GM23338 (cell line): ENCODE results near the gene SYNRG. TPM values are rescaled to one million over a fixed set of nuclear protein-coding genes. Genes with fewer than 3 reads are reported as not detected.

Experiments used
- ATAC-seq: fragments of 200-7000 bp; cut with Tn5 transposase; 3 replicates; pipeline ENCODE4 v1.9.1; 2020
- DNase-seq: peaks from one replicate; pipeline ENCODE4 v3.0.0-alpha.2; 2015; ENCODE audit warnings: low spot score
- H2AFZ ChIP-seq: fragments of 200-600 bp; sonication (generic); 2 replicates; pipeline ENCODE4 v1.8.0; 2016; ENCODE audit warnings: antibody characterized with exemption, mild to moderate bottlenecking, moderate library complexity
- H3F3A ChIP-seq: fragments of 200-600 bp; sonication (generic); replicated peaks from 2 replicates; pipeline ENCODE4 v1.8.0; 2017; ENCODE audit warnings: antibody characterized with exemption, mixed run types, low read depth
- H3K27ac ChIP-seq: fragments of 200-600 bp; sonication (generic); 2 replicates; pipeline ENCODE4 v1.6.1; 2016; ENCODE audit warnings: low read depth
- H3K27me3 ChIP-seq: fragments of 200-600 bp; sonication (generic); 2 replicates; pipeline ENCODE4 v1.8.0; 2016; ENCODE audit warnings: mild to moderate bottlenecking, mixed run types, moderate library complexity; ENCODE audit not compliant: insufficient read depth
- H3K36me3 ChIP-seq: fragments of 200-600 bp; sonication (generic); 2 replicates; pipeline ENCODE4 v1.8.0; 2016; ENCODE audit warnings: mild to moderate bottlenecking; ENCODE audit not compliant: insufficient read depth
- H3K4me1 ChIP-seq: fragments of 200-600 bp; sonication (generic); 2 replicates; pipeline ENCODE4 v1.8.0; 2016; ENCODE audit warnings: mild to moderate bottlenecking, moderate library complexity; ENCODE audit not compliant: insufficient read depth
- H3K4me2 ChIP-seq: fragments of 200-600 bp; sonication (generic); 2 replicates; pipeline ENCODE4 v1.7.1; 2017; ENCODE audit warnings: mixed run types
- H3K4me3 ChIP-seq: fragments of 200-600 bp; sonication (generic); 2 replicates; pipeline ENCODE4 v1.6.1; 2016; ENCODE audit warnings: mixed run types
- H3K79me2 ChIP-seq: fragments of 200-600 bp; sonication (generic); replicated peaks from 2 replicates; pipeline ENCODE4 v1.8.0; 2017; ENCODE audit warnings: mild to moderate bottlenecking; ENCODE audit not compliant: insufficient read depth
- H3K9me2 ChIP-seq: fragments of 200-600 bp; sonication (generic); 2 replicates; pipeline ENCODE4 v1.8.0; 2017; ENCODE audit not compliant: insufficient read depth
- H4K20me1 ChIP-seq: fragments of 200-600 bp; sonication (generic); replicated peaks from 2 replicates; pipeline ENCODE4 v1.8.0; 2017; ENCODE audit warnings: mild to moderate bottlenecking; ENCODE audit not compliant: insufficient read depth
- H3K27ac Mint-ChIP-seq: 2 replicates; pipeline ENCODE4 v1.8.0; 2020; ENCODE audit warnings: inconsistent platforms, mild to moderate bottlenecking, moderate library complexity, mixed read lengths
- H3K27me3 Mint-ChIP-seq: 3 replicates; pipeline ENCODE4 v1.8.0; 2022; ENCODE audit warnings: low read depth, mild to moderate bottlenecking, moderate library complexity, mixed read lengths, inconsistent platforms; ENCODE audit not compliant: insufficient read depth, poor library complexity
- H3K36me3 Mint-ChIP-seq: 3 replicates; pipeline ENCODE4 v1.8.0; 2021; ENCODE audit warnings: low read depth, mild to moderate bottlenecking, inconsistent platforms, moderate library complexity, mixed read lengths
- H3K4me1 Mint-ChIP-seq: 3 replicates; pipeline ENCODE4 v1.8.0; 2020; ENCODE audit warnings: mild to moderate bottlenecking, inconsistent platforms, mixed read lengths
- H3K4me3 Mint-ChIP-seq: 3 replicates; pipeline ENCODE4 v1.8.0; 2021; ENCODE audit warnings: moderate library complexity, mild to moderate bottlenecking, inconsistent platforms, mixed read lengths
- H3K9me3 Mint-ChIP-seq: 3 replicates; pipeline ENCODE4 v1.8.0; 2020; ENCODE audit warnings: moderate library complexity, mild to moderate bottlenecking, inconsistent platforms, mixed read lengths
- CREB1 ChIP-seq: fragments of 250-450 bp; sonication (Bioruptor Pico); IDR thresholded peaks from 2 replicates; pipeline ENCODE4 v1.5.0; 2020; ENCODE audit warnings: low read depth, mild to moderate bottlenecking, moderate library complexity
- EZH2phosphoT487 ChIP-seq: fragments of 200-600 bp; sonication (generic); IDR thresholded peaks from one replicate; pipeline ENCODE4 v1.8.1; 2018; ENCODE audit warnings: antibody characterized with exemption; ENCODE audit not compliant: unreplicated experiment
- JUNB ChIP-seq: IDR thresholded peaks from one replicate; pipeline ENCODE4 v1.6.1; 2016; ENCODE audit warnings: antibody characterized with exemption; ENCODE audit not compliant: unreplicated experiment
- NANOG ChIP-seq: IDR thresholded peaks from 2 replicates; pipeline ENCODE4 v1.6.1; 2016; ENCODE audit warnings: antibody characterized with exemption, borderline replicate concordance
- POLR2AphosphoS5 ChIP-seq: IDR thresholded peaks from 2 replicates; pipeline ENCODE4 v1.6.1; 2016; ENCODE audit warnings: antibody characterized with exemption, low read depth
- STAT1 ChIP-seq: IDR thresholded peaks from one replicate; pipeline ENCODE4 v1.6.1; 2016; ENCODE audit warnings: antibody characterized with exemption; ENCODE audit not compliant: unreplicated experiment
- ZNF114 ChIP-seq: fragments of 250-450 bp; sonication (Bioruptor Pico); IDR thresholded peaks from 2 replicates; pipeline ENCODE4 v1.5.0; 2020; ENCODE audit warnings: mild to moderate bottlenecking, moderate library complexity
- ZNF331 ChIP-seq: fragments of 250-450 bp; sonication (Bioruptor Pico); IDR thresholded peaks from 2 replicates; pipeline ENCODE4 v1.5.0; 2020; ENCODE audit warnings: low read depth, mild to moderate bottlenecking, moderate library complexity
- ZNF462 ChIP-seq: fragments of 250-450 bp; sonication (Bioruptor Pico); IDR thresholded peaks from 2 replicates; pipeline ENCODE4 v1.5.0; 2020; ENCODE audit warnings: mild to moderate bottlenecking, moderate library complexity
- polyA plus RNA-seq: library from polyadenylated mRNA; unstranded; fragments of >200 nt; fragmentation: Nextera tagmentation; extraction: Ambion mirVana; gene quantifications from 2 replicates; pipeline ENCODE4 v1.2.1, GENCODE V29; 2016
- total RNA-seq: library from RNA; depleted of rRNA; stranded (reverse); fragments of >200 nt; shearing (Covaris generic); gene quantifications from 2 replicates; pipeline ENCODE4 v1.2.3, GENCODE V29; 2014
- TF ChIP-seq, protein P1 (sequence below): IDR thresholded peaks from one replicate; pipeline ENCODE4 v1.6.1; 2018; ENCODE audit warnings: antibody characterized with exemption; ENCODE audit not compliant: unreplicated experiment
- TF ChIP-seq, protein P2 (sequence below), 2 experiments: fragments of 200-600 bp in 1 of 2; sonication (generic) in 1 of 2; conservative IDR thresholded peaks; 2 replicates each; pipeline versions ENCODE4 v1.5.1 to v1.6.1; 2016 to 2017; ENCODE audit warnings: antibody characterized with exemption in 2 of 2, low read depth in 2 of 2, mild to moderate bottlenecking in 2 of 2, moderate library complexity in 1 of 2

Gene SYNRG
- total and polyA plus RNA-seq, 2 experiments from 2014 or later, result 18.6 to 22.6 TPM

DNA sequence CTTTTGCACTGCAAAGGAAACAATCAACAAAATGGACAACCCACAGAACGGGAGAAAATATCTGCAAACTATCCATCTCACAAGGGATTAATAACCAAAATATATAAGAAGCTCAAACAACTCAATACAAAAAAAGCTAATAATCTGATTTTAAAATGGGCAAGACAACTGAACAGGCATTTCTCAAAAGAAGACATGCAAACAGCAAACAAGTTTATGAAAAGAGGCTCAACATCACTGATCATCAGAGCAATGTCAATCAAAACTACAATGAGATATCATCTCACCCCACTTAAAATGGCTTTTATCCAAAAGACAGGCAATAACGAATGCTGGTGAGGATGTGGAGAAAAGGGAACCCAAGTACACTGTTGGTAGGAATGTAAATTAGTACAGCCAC is 34.8 kb downstream of the SYNRG start (continued):
- TF ChIP-seq ZNF331, result no peak
- no peak for TF ChIP-seq NANOG
- TF ChIP-seq STAT1, result no peak
- no peak for TF ChIP-seq JUNB
- TF ChIP-seq, protein P1, sequence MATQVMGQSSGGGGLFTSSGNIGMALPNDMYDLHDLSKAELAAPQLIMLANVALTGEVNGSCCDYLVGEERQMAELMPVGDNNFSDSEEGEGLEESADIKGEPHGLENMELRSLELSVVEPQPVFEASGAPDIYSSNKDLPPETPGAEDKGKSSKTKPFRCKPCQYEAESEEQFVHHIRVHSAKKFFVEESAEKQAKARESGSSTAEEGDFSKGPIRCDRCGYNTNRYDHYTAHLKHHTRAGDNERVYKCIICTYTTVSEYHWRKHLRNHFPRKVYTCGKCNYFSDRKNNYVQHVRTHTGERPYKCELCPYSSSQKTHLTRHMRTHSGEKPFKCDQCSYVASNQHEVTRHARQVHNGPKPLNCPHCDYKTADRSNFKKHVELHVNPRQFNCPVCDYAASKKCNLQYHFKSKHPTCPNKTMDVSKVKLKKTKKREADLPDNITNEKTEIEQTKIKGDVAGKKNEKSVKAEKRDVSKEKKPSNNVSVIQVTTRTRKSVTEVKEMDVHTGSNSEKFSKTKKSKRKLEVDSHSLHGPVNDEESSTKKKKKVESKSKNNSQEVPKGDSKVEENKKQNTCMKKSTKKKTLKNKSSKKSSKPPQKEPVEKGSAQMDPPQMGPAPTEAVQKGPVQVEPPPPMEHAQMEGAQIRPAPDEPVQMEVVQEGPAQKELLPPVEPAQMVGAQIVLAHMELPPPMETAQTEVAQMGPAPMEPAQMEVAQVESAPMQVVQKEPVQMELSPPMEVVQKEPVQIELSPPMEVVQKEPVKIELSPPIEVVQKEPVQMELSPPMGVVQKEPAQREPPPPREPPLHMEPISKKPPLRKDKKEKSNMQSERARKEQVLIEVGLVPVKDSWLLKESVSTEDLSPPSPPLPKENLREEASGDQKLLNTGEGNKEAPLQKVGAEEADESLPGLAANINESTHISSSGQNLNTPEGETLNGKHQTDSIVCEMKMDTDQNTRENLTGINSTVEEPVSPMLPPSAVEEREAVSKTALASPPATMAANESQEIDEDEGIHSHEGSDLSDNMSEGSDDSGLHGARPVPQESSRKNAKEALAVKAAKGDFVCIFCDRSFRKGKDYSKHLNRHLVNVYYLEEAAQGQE, result no peak
- TF ChIP-seq, protein P2, sequence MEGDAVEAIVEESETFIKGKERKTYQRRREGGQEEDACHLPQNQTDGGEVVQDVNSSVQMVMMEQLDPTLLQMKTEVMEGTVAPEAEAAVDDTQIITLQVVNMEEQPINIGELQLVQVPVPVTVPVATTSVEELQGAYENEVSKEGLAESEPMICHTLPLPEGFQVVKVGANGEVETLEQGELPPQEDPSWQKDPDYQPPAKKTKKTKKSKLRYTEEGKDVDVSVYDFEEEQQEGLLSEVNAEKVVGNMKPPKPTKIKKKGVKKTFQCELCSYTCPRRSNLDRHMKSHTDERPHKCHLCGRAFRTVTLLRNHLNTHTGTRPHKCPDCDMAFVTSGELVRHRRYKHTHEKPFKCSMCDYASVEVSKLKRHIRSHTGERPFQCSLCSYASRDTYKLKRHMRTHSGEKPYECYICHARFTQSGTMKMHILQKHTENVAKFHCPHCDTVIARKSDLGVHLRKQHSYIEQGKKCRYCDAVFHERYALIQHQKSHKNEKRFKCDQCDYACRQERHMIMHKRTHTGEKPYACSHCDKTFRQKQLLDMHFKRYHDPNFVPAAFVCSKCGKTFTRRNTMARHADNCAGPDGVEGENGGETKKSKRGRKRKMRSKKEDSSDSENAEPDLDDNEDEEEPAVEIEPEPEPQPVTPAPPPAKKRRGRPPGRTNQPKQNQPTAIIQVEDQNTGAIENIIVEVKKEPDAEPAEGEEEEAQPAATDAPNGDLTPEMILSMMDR (conservative IDR thresholded peaks at IDR 0.05; ENCODE audit: low read depth in 2 of 2), result no peak
- no peak for TF ChIP-seq ZNF114
- no peak for TF ChIP-seq EZH2phosphoT487

GRCh38 chr17:37571674-37572073 is 37.5 kb downstream of the SYNRG start:
- DNase-seq (no peak), ATAC-seq (no peak)
- H4K20me1 ChIP-seq, result no peaks in the 10 kb centered on the region
- Mint-ChIP-seq H3K36me3 (peaks cover 50% of the 10 kb centered on the region), H3K9me3 (no peaks in the 10 kb centered on the region), H3K27me3 (peaks cover 1% of the 10 kb centered on the region), H3K27ac (no peak overlapping the region), H3K4me1 (no peaks in the 10 kb centered on the region), H3K4me3 (no peak overlapping the region)
- H3K9me2 ChIP-seq, result no peaks in the 10 kb centered on the region
- H3K79me2 ChIP-seq, result no peaks in the 10 kb centered on the region
- H3K36me3 ChIP-seq, result peaks cover 25% of the 10 kb centered on the region; the same call in 1 of the 2 replicates
- H3K27ac ChIP-seq, result no peak overlapping the region
- no peaks in the 10 kb centered on the region for H3K27me3 ChIP-seq
- no peak overlapping the region for H2AFZ ChIP-seq
- no peak overlapping the region for H3K4me2 ChIP-seq
- no peaks in the 10 kb centered on the region for H3K4me1 ChIP-seq
- TF ChIP-seq ZNF331 (no peak), STAT1 (no peak), JUNB (no peak), EZH2phosphoT487 (no peak), ZNF114 (no peak), CREB1 (CRISPR knock-in tag) (no peak), POLR2AphosphoS5 (no peak), ZNF462 (no peak)
- TF ChIP-seq, protein P2 (conservative IDR thresholded peaks at IDR 0.05; ENCODE audit: low read depth in 2 of 2), result no peak
- H3F3A ChIP-seq, result no peaks in the 10 kb centered on the region
- no peak overlapping the region for H3K4me3 ChIP-seq
